ENCODE data around the gene FBXL4.

Gene FBXL4

DNA sequence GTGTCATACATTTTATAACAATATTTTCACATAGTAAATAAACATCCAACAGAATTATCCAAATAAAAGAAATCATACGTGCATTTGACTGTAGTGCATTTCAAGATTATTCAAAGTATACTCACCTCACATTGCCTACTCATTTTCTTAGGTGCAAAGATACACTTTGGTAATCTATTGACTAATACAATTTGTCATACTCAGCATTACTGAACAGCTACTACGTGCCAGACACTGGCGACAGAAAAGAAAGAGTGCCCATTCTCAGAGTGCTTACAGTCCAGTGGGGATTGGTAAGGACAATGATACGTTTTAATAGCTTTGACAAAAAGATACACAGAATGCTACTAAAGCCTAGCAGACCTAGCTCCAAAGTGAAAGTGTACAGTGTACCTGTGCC lies 42.0 kb downstream of the FBXL4 start:
- no peak overlapping the region for H3K4me3 ChIP-seq (ENCODE audit: severe bottlenecking)
- H3K36me3 ChIP-seq (ENCODE audit: low read depth), result peaks cover 27% of the 10 kb centered on the region
- ATAC-seq (ENCODE audit: low read depth) (no peak), DNase-seq (ENCODE audit: low spot score) (no peak)
- no peaks in the 10 kb centered on the region for H3K27me3 ChIP-seq (ENCODE audit: insufficient read depth, poor library complexity, severe bottlenecking)
- H3K27ac ChIP-seq (ENCODE audit: poor library complexity, severe bottlenecking), result no peak overlapping the region
- no peaks in the 10 kb centered on the region for H3K9me3 ChIP-seq (ENCODE audit: severe bottlenecking)
- H3K4me1 ChIP-seq (ENCODE audit: insufficient read depth, poor library complexity, severe bottlenecking), result no peaks in the 10 kb centered on the region
- TF ChIP-seq, protein P1, sequence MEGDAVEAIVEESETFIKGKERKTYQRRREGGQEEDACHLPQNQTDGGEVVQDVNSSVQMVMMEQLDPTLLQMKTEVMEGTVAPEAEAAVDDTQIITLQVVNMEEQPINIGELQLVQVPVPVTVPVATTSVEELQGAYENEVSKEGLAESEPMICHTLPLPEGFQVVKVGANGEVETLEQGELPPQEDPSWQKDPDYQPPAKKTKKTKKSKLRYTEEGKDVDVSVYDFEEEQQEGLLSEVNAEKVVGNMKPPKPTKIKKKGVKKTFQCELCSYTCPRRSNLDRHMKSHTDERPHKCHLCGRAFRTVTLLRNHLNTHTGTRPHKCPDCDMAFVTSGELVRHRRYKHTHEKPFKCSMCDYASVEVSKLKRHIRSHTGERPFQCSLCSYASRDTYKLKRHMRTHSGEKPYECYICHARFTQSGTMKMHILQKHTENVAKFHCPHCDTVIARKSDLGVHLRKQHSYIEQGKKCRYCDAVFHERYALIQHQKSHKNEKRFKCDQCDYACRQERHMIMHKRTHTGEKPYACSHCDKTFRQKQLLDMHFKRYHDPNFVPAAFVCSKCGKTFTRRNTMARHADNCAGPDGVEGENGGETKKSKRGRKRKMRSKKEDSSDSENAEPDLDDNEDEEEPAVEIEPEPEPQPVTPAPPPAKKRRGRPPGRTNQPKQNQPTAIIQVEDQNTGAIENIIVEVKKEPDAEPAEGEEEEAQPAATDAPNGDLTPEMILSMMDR (IDR thresholded peaks at IDR 0.05; ENCODE audit: poor library complexity, severe bottlenecking), result no peak

DNA sequence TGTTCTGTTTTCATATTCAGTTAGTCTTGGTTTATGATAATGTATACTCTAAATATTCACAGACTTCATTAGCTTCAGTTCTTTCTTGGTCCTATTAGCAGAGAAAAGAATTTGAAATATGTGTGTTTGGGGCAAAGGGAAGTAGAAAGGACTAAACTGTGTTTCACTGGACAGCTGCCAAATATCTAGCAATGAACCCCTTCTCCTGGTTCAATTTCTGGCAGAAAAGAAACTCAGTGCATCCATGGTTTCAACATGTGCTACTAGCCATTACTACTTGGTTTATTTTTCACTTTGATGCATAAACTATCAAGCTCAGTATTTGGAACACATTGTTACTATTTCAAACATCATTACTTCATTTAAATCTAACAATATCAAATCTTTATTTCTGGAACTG lies 43.6 kb downstream of the FBXL4 start:
- DNase-seq (ENCODE audit: low spot score), result no peak

DNA sequence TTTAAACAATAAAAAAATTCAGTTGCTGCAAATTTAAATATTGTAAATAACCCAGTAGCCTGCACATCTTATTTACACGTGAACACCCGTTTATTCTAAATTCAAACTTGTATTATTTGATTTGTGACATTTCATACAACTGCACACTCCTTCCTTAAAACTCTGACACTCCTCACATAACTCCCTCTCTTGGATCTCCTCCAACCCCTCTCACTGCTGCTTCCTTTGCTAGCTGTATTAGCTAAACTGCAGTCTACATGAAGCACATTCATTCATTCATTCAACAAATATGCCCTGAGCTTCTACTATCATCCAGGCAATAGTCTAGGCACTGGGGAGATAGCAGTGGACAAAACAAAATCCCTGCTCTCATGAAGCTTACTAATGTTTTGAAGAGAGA lies 47.0 kb downstream of the FBXL4 start:
- Histone ChIP-seq H3K4me1 (ENCODE audit: insufficient read depth, poor library complexity, severe bottlenecking) (no peaks in the 10 kb centered on the region), H3K27ac (ENCODE audit: poor library complexity, severe bottlenecking) (no peak overlapping the region), H3K36me3 (ENCODE audit: low read depth) (peaks cover 41% of the 10 kb centered on the region), H3K27me3 (ENCODE audit: insufficient read depth, poor library complexity, severe bottlenecking) (no peaks in the 10 kb centered on the region), H3K4me3 (ENCODE audit: severe bottlenecking) (no peak overlapping the region), H3K9me3 (ENCODE audit: severe bottlenecking) (no peaks in the 10 kb centered on the region)
- DNase-seq (ENCODE audit: low spot score), result no peak
- ATAC-seq (ENCODE audit: low read depth), result no peak
- TF ChIP-seq, protein P1 (IDR thresholded peaks at IDR 0.05; ENCODE audit: poor library complexity, severe bottlenecking), result no peak

More for the DNA sequence above, 43.6 kb downstream of the FBXL4 start:
- no peak overlapping the region for H3K27ac ChIP-seq (ENCODE audit: poor library complexity, severe bottlenecking)
- no peak overlapping the region for H3K4me3 ChIP-seq (ENCODE audit: severe bottlenecking)
- TF ChIP-seq, protein P1 (IDR thresholded peaks at IDR 0.05; ENCODE audit: poor library complexity, severe bottlenecking), result no peak
- H3K27me3 ChIP-seq (ENCODE audit: insufficient read depth, poor library complexity, severe bottlenecking), result no peaks in the 10 kb centered on the region
- H3K4me1 ChIP-seq (ENCODE audit: insufficient read depth, poor library complexity, severe bottlenecking), result no peaks in the 10 kb centered on the region
- H3K36me3 ChIP-seq (ENCODE audit: low read depth), result peaks cover 36% of the 10 kb centered on the region
- no peaks in the 10 kb centered on the region for H3K9me3 ChIP-seq (ENCODE audit: severe bottlenecking)
- ATAC-seq (ENCODE audit: low read depth), result no peak

DNA sequence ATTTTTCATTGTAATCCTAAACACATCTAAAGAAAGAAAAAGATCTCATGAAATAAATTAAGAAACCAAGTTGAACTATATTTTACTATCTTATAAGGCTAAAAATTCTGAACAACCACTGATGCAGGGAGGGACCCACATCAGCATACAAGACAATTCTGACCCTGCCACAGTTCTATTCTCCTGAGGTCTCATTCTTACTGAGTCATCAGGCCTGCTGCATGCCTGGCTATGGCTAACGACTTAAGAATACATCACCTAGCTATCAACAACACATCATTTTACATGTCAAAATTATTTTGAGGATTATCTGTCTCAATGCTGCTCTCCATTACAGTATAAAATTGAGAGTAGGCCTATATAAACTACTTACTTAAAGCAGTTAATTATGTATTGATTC lies 52.9 kb downstream of the FBXL4 start:
- no peak for ATAC-seq (ENCODE audit: low read depth)
- H3K27me3 ChIP-seq (ENCODE audit: insufficient read depth, poor library complexity, severe bottlenecking), result no peaks in the 10 kb centered on the region
- DNase-seq (ENCODE audit: low spot score), result no peak
- no peak overlapping the region for H3K4me3 ChIP-seq (ENCODE audit: severe bottlenecking)
- H3K4me1 ChIP-seq (ENCODE audit: insufficient read depth, poor library complexity, severe bottlenecking), result no peaks in the 10 kb centered on the region
- H3K36me3 ChIP-seq (ENCODE audit: low read depth), result peaks cover 10% of the 10 kb centered on the region
- TF ChIP-seq, protein P1 (IDR thresholded peaks at IDR 0.05; ENCODE audit: poor library complexity, severe bottlenecking), result no peak
- H3K9me3 ChIP-seq (ENCODE audit: severe bottlenecking), result no peaks in the 10 kb centered on the region
- H3K27ac ChIP-seq (ENCODE audit: poor library complexity, severe bottlenecking), result no peak overlapping the region

DNA sequence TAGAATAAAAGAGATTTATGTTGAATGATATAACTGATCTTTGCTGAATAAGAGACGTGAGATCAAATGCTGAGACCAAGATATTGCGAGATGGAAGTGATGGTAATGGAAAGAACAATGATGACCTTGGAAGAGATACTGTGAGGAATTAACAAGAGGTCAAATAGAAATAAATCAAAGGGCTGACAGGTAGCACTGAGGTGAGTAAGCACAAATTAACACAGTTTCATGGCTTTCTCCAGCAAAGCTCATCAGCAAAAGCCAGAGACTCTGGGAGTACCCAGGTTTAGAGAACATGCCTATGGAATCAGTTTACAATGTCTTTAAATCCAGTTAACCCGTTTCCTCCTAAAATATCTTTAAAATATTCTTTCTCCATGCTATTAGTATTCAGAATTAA lies 60.1 kb downstream of the FBXL4 start:
- TF ChIP-seq, protein P1 (IDR thresholded peaks at IDR 0.05; ENCODE audit: poor library complexity, severe bottlenecking), result no peak
- H3K9me3 ChIP-seq (ENCODE audit: severe bottlenecking), result no peaks in the 10 kb centered on the region
- H3K4me1 ChIP-seq (ENCODE audit: insufficient read depth, poor library complexity, severe bottlenecking), result no peaks in the 10 kb centered on the region
- DNase-seq (ENCODE audit: low spot score), result no peak
- H3K4me3 ChIP-seq (ENCODE audit: severe bottlenecking), result no peak overlapping the region
- H3K27me3 ChIP-seq (ENCODE audit: insufficient read depth, poor library complexity, severe bottlenecking), result no peaks in the 10 kb centered on the region
- H3K27ac ChIP-seq (ENCODE audit: poor library complexity, severe bottlenecking), result no peak overlapping the region
- no peaks in the 10 kb centered on the region for H3K36me3 ChIP-seq (ENCODE audit: low read depth)
- no peak for ATAC-seq (ENCODE audit: low read depth)

All from RWPE2 (cell line).